Sigmoid colon (tissue), 7 donors: Measurements from ENCODE around the gene NAA25. TPM values are rescaled to one million over a fixed set of nuclear protein-coding genes. Genes with fewer than 3 reads are reported as not detected.

Source experiments
- DNase-seq: peaks from one replicate; pipeline ENCODE4 v3.0.0-alpha.2; 2019
- H3K27ac ChIP-seq, 4 donors: fragments of 200-600 bp; sonication (generic); one replicate each; pipeline ENCODE4 v1.5.1; 2016 to 2019; ENCODE audit warnings: mild to moderate bottlenecking in 1 of 4
- H3K27me3 ChIP-seq, 3 donors: fragments of 200-600 bp; sonication (generic); one replicate each; pipeline ENCODE4 v1.5.1; 2019; ENCODE audit warnings: mild to moderate bottlenecking in 1 of 3
- H3K36me3 ChIP-seq, 4 donors: fragments of 200-600 bp; sonication (generic); one replicate each; pipeline ENCODE4 v1.5.1; 2016 to 2019
- H3K4me1 ChIP-seq, 4 donors: fragments of 200-600 bp; sonication (generic); one replicate each; pipeline ENCODE4 v1.5.1; 2017 to 2019
- H3K4me3 ChIP-seq, 4 donors: fragments of 200-600 bp; sonication (generic); one replicate each; pipeline ENCODE4 v1.5.1; 2017 to 2019; ENCODE audit warnings: mild to moderate bottlenecking in 2 of 4, moderate library complexity in 1 of 4
- H3K9me3 ChIP-seq, 4 donors: fragments of 200-600 bp in 3 of 4; sonication (generic) in 3 of 4; one replicate each; pipeline versions ENCODE4 v1.5.1 to v1.6.1; 2013 to 2019
- EP300 ChIP-seq, 4 donors: sonication (generic); formaldehyde crosslinking; IDR thresholded peaks; one replicate each; pipeline ENCODE4 v1.6.1; 2017; ENCODE audit warnings: antibody characterized with exemption in 4 of 4
- POLR2A ChIP-seq, 2 donors: fragments of 450-650 bp; IDR thresholded peaks; one replicate each; pipeline ENCODE4 v1.6.1; 2016; ENCODE audit warnings: antibody characterized with exemption in 2 of 2, mild to moderate bottlenecking in 2 of 2, moderate library complexity in 2 of 2
- POLR2AphosphoS5 ChIP-seq, 4 donors: sonication (generic); formaldehyde crosslinking; IDR thresholded peaks; one replicate each; pipeline ENCODE4 v1.6.1; 2017; ENCODE audit warnings: antibody characterized with exemption in 4 of 4
- WGBS, 2 donors: extraction: QIAGEN DNeasy Blood & Tissue Kit; methylation state at CpG; one replicate each; pipeline ENCODE4 v1.1.7; 2013; 5-methylcytosine and 5-hydroxymethylcytosine counted together
- intact Hi-C: fragments of 100-400 bp; cut with DNase I; formaldehyde crosslinking; loops from one replicate; pipeline ENCODE4 v1.15.1; 2023
- polyA plus RNA-seq, 3 donors: library from polyadenylated mRNA; stranded (reverse); fragments of 200-250 nt; gene quantifications; one replicate each; pipeline ENCODE4 v1.2.3, GENCODE V29; 2013
- total RNA-seq, 4 donors: library from RNA; depleted of rRNA; stranded (reverse); fragments of >200 nt; gene quantifications; one replicate each; pipeline ENCODE4 v1.1.0, GENCODE V29; 2016
- TF ChIP-seq, protein P1 (sequence below), 4 experiments: fragments of 450-650 bp in 3 of 4; fragments of 200-600 bp in 1 of 4; IDR thresholded peaks; one replicate each; pipeline ENCODE4 v1.5.1; 2016 to 2019; ENCODE audit warnings: antibody characterized with exemption in 4 of 4, mild to moderate bottlenecking in 3 of 4, moderate library complexity in 2 of 4
- donor health status: healthy with polysubstance abuse.
- donor health status: Bipolar disorder and iron deficiency.
- donor health status: healthy.

The NAA25 gene
- total and polyA plus RNA-seq, 7 donors: 0.60 to 26.6 (median 21.6) TPM

DNA sequence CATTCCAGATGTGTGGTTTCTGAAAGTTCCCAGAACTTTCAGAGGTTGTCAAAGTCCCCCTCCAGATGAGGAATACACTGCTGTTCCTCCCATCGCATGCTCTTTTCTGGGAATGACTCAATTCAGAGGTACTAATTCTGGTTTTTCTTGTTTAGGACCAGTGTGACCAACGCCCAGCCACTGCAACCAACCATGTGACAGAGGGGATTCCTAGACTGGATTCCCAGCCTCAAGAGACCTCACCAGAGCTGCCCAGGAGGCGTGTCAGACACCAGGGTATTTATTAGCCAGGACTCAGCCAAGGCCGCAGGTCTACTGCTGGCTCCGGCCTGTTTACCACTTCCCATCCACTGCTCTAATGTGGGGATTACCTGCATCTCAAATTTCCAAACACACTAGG, 41.0 kb upstream of the NAA25 start:
- intact Hi-C loops: no loop called here
- Histone ChIP-seq H3K27ac (no peak overlapping the region), H3K4me1 (peaks cover 0 to 5% (median 2%) of the 10 kb centered on the region in 4 donors), H3K9me3 (no peaks in the 10 kb centered on the region), H3K4me3 (no peak overlapping the region), H3K36me3 (peaks cover 40 to 99% (median 76%) of the 10 kb centered on the region in 4 donors), H3K27me3 (no peaks in the 10 kb centered on the region)
- TF ChIP-seq, protein P1, sequence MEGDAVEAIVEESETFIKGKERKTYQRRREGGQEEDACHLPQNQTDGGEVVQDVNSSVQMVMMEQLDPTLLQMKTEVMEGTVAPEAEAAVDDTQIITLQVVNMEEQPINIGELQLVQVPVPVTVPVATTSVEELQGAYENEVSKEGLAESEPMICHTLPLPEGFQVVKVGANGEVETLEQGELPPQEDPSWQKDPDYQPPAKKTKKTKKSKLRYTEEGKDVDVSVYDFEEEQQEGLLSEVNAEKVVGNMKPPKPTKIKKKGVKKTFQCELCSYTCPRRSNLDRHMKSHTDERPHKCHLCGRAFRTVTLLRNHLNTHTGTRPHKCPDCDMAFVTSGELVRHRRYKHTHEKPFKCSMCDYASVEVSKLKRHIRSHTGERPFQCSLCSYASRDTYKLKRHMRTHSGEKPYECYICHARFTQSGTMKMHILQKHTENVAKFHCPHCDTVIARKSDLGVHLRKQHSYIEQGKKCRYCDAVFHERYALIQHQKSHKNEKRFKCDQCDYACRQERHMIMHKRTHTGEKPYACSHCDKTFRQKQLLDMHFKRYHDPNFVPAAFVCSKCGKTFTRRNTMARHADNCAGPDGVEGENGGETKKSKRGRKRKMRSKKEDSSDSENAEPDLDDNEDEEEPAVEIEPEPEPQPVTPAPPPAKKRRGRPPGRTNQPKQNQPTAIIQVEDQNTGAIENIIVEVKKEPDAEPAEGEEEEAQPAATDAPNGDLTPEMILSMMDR (IDR thresholded peaks at IDR 0.05): no peak
- TF ChIP-seq EP300 (IDR thresholded peaks at IDR 0.05) (no peak), POLR2A (IDR thresholded peaks at IDR 0.05) (no peak), POLR2AphosphoS5 (IDR thresholded peaks at IDR 0.05) (no peak)
- no peak for DNase-seq
- 84 to 88% methylated on average over 5 of the region's 5 CpGs for WGBS, 2 donors

DNA sequence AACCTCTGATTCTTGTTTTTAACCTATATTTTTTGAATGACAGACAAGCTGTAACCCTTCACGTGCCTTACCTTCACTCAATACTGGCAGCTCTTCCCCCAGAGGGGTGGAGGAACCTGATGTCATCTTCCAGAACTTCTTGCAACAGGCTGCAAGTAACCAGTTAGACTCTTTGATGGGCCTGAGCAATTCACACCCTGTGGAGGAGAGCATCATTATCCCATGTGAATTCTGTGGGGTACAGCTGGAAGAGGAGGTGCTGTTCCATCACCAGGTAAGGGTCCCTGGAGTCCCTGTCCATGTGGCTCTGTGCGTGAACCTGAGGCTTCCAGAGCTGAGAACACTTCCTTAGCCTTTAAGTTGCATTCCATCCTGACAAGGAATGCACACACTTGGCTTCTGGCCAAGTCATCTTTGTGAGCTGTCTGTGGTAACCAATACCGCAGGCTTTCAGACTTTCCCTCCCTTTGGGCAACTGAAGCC, 39.5 kb upstream of the NAA25 start:
- 86 to 91% methylated on average over 3 of the region's 3 CpGs for WGBS, 2 donors
- TF ChIP-seq POLR2A (IDR thresholded peaks at IDR 0.05) (no peak), POLR2AphosphoS5 (IDR thresholded peaks at IDR 0.05) (peak in 1 of 4 donors; percentile 20)
- no peak overlapping the region for H3K4me3 ChIP-seq
- H3K27me3 ChIP-seq: no peaks in the 10 kb centered on the region
- H3K36me3 ChIP-seq: peaks cover 42 to 99% (median 82%) of the 10 kb centered on the region in 4 donors
- intact Hi-C loops: no loop called here
- DNase-seq: no peak
- no peak overlapping the region for H3K27ac ChIP-seq
- peaks cover 0 to 5% (median 2%) of the 10 kb centered on the region in 4 donors for H3K4me1 ChIP-seq
- H3K9me3 ChIP-seq: no peaks in the 10 kb centered on the region

DNA sequence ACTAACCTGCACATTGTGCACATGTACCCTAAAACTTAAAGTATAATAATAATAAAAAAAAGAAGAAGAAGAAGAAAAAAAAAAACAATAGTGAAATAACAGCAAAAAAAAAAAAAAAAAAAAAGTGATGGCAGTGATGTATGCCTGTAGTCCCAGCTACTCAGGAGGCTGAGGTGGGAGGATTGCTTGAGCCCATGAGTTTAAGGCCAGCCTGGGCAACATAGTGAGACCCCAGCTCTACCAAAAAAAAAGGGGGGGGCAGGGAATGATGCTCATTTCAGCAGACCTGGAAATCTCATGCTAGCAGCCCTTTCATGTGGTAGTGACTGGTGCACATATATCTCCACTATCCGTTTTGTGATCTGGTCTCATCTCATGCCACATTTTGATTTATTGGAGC, 37.5 kb upstream of the NAA25 start:
- Histone ChIP-seq H3K4me1 (peaks cover 0 to 5% (median 2%) of the 10 kb centered on the region in 4 donors), H3K9me3 (no peaks in the 10 kb centered on the region), H3K27me3 (no peaks in the 10 kb centered on the region), H3K4me3 (no peak overlapping the region), H3K27ac (no peak overlapping the region), H3K36me3 (peaks cover 31 to 99% (median 78%) of the 10 kb centered on the region in 4 donors)
- no peak for DNase-seq
- 86 to 91% methylated on average over 1 of the region's 1 CpG for WGBS, 2 donors
- intact Hi-C loops: no loop called here
- TF ChIP-seq POLR2A (IDR thresholded peaks at IDR 0.05) (no peak), EP300 (IDR thresholded peaks at IDR 0.05) (no peak), POLR2AphosphoS5 (IDR thresholded peaks at IDR 0.05) (no peak)
- TF ChIP-seq, protein P1 (IDR thresholded peaks at IDR 0.05): no peak

DNA sequence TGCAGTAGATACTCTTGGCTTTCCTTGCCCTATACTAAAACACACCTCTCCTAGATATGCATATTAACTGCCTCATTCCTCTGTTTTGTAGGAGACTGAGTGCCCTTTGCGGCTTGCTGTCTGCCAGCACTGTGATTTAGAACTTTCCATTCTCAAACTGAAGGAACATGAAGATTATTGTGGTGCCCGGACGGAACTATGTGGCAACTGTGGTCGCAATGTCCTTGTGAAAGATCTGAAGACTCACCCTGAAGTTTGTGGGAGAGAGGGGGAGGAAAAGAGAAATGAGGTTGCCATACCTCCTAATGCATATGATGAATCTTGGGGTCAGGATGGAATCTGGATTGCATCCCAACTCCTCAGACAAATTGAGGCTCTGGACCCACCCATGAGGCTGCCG, 32.1 kb upstream of the NAA25 start:
- Histone ChIP-seq H3K27ac (no peak overlapping the region), H3K4me3 (no peak overlapping the region), H3K4me1 (no peaks in the 10 kb centered on the region), H3K36me3 (peaks cover 50 to 100% (median 82%) of the 10 kb centered on the region in 4 donors), H3K9me3 (no peaks in the 10 kb centered on the region), H3K27me3 (no peaks in the 10 kb centered on the region)
- TF ChIP-seq, protein P1 (IDR thresholded peaks at IDR 0.05): no peak
- no peak for TF ChIP-seq POLR2A (IDR thresholded peaks at IDR 0.05)
- no peak for TF ChIP-seq POLR2AphosphoS5 (IDR thresholded peaks at IDR 0.05)
- DNase-seq: no peak
- 91 to 92% methylated on average over 5 of the region's 5 CpGs for WGBS, 2 donors
- intact Hi-C loops: no loop called here

DNA sequence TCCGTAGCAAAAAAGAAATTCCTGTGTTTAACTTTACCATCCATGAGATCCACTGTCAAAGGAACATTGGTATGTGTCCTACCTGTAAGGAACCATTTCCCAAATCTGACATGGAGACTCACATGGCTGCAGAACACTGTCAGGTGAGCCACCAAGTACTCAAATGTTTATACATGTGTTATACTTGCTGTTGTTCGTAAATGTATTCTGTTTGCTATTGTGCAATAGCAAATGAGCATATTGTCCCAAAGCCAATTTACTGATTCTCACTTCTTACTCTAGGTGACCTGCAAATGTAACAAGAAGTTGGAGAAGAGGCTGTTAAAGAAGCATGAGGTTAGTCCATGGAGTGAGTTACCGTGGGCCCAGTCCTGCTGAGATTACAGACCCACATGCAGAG, 26.1 kb upstream of the NAA25 start:
- intact Hi-C loops: no loop called here
- H3K9me3 ChIP-seq: no peaks in the 10 kb centered on the region
- H3K4me1 ChIP-seq: peaks cover 0 to 39% (median 33%) of the 10 kb centered on the region in 4 donors
- WGBS, 2 donors: 91 to 92% methylated on average over 3 of the region's 3 CpGs
- TF ChIP-seq POLR2AphosphoS5 (IDR thresholded peaks at IDR 0.05): no peak
- no peak for TF ChIP-seq POLR2A (IDR thresholded peaks at IDR 0.05)
- TF ChIP-seq, protein P1 (IDR thresholded peaks at IDR 0.05): no peak
- TF ChIP-seq EP300 (IDR thresholded peaks at IDR 0.05): no peak
- H3K27ac ChIP-seq: no peak overlapping the region
- H3K4me3 ChIP-seq: no peak overlapping the region
- no peak for DNase-seq
- H3K27me3 ChIP-seq: no peaks in the 10 kb centered on the region
- H3K36me3 ChIP-seq: peaks cover 28 to 68% (median 48%) of the 10 kb centered on the region in 4 donors
